NT2/D1 (cell line): Measurements from ENCODE around the gene TMCO4.

Experiments
- YY1 ChIP-seq: IDR thresholded peaks from 2 replicates; pipeline ENCODE4 v1.6.1; 2011; ENCODE audit not compliant: insufficient read length, insufficient read depth
- ZNF274 ChIP-seq: IDR thresholded peaks from 2 replicates; pipeline ENCODE4 v1.6.1; 2011; ENCODE audit warnings: mild to moderate bottlenecking, low read depth, low read length

GRCh38 chr1:19668888-19669287 lies 130.8 kb downstream of the TMCO4 start:
- no peak for TF ChIP-seq ZNF274
- TF ChIP-seq YY1, result no peak
